ENCODE data around the gene NUDT9.
"Not testable (repeated sequence)": the region's sequence is repeated elsewhere in the genome, so short reads cannot be mapped to it uniquely, and the experiment has no call there.

The NUDT9 gene

GRCh38 chr4:87410157-87410556, 12.2 kb upstream of the NUDT9 start:
- no peak for DNase-seq

GRCh38 chr4:87410679-87411078, 11.7 kb upstream of the NUDT9 start:
- no peak for DNase-seq

GRCh38 chr4:87414816-87415215, 7.6 kb upstream of the NUDT9 start:
- DNase-seq, result no peak

- DNase-seq, result no peak
Measured at GRCh38 chr4:87416965-87417364, 5.4 kb upstream of the NUDT9 start.

GRCh38 chr4:87418410-87418809, 4.0 kb upstream of the NUDT9 start:
- DNase-seq, result not testable (repeated sequence)

GRCh38 chr4:87419578-87420249, 2.7 kb upstream of the NUDT9 start:
- DNase-seq, result peak; percentile 98

GRCh38 chr4:87420276-87420830, 2.0 kb upstream of the NUDT9 start:
- DNase-seq, result peak; percentile 30

- peak; percentile 87 for DNase-seq
Measured at GRCh38 chr4:87423317-87424098, 1.1 kb downstream of the NUDT9 start.

- peak; percentile 48 for DNase-seq
Measured at GRCh38 chr4:87424099-87424543, 1.7 kb downstream of the NUDT9 start.

GRCh38 chr4:87425711-87426110, 3.3 kb downstream of the NUDT9 start:
- DNase-seq, result no peak

GRCh38 chr4:87426865-87427517, 4.6 kb downstream of the NUDT9 start:
- DNase-seq, result no peak

GRCh38 chr4:87427518-87427868, 5.1 kb downstream of the NUDT9 start:
- DNase-seq, result no peak

- no peak for DNase-seq
Measured at GRCh38 chr4:87428979-87429378, 6.6 kb downstream of the NUDT9 start.

- no peak for DNase-seq
Measured at GRCh38 chr4:87430038-87430437, 7.7 kb downstream of the NUDT9 start.

- DNase-seq, result no peak
Measured at GRCh38 chr4:87433342-87433741, 11.0 kb downstream of the NUDT9 start.

- no peak for DNase-seq
Measured at GRCh38 chr4:87442889-87443288, 20.5 kb downstream of the NUDT9 start.

GRCh38 chr4:87444741-87445140, 22.4 kb downstream of the NUDT9 start:
- no peak for DNase-seq

GRCh38 chr4:87445964-87446363, 23.6 kb downstream of the NUDT9 start:
- DNase-seq, result no peak

GRCh38 chr4:87446375-87446774, 24.0 kb downstream of the NUDT9 start:
- DNase-seq, result not testable (repeated sequence)

GRCh38 chr4:87451537-87451936, 29.2 kb downstream of the NUDT9 start:
- DNase-seq, result no peak

- DNase-seq, result no peak
Measured at GRCh38 chr4:87458913-87459312, 36.5 kb downstream of the NUDT9 start.

GRCh38 chr4:87461281-87461700, 38.9 kb downstream of the NUDT9 start:
- DNase-seq, result peak; percentile 2

- no peak for DNase-seq
Measured at GRCh38 chr4:87462102-87462501, 39.7 kb downstream of the NUDT9 start.
